NCI-H128 (cell line): ENCODE measurements around the gene MYO1B.

Source experiments
- DNase-seq: peaks from one replicate; lab custom pipeline; 2025; ENCODE audit not compliant: unreplicated experiment; lab: John Stamatoyannopoulos, UW

Gene MYO1B

DNA sequence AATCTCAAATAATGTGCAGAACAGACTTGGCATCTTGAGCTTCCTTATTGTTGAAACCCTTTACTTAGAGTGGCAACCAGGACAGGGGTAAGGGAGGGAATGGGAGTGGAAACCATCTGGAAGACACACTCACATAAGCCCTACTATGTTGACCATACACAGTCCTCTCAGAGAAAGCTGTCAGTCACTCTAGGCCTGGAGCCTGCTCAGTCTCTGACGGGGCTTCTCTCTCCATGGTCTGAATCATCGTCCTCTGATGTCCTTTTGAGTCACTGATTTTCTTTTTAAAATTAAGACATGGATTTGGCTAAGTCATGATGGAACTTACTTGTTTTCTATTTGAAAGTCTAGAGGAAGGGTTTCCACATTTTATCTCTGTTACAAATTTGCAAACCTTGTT is 74.0 kb downstream of the MYO1B start:
- no peak for DNase-seq

GRCh38 chr2:191320881-191321280 is 75.7 kb downstream of the MYO1B start:
- no peak for DNase-seq

- DNase-seq = no peak
Observed at GRCh38 chr2:191321861-191322662, 76.9 kb downstream of the MYO1B start.

- DNase-seq = no peak
Observed at GRCh38 chr2:191322828-191323506, 77.8 kb downstream of the MYO1B start.

DNA sequence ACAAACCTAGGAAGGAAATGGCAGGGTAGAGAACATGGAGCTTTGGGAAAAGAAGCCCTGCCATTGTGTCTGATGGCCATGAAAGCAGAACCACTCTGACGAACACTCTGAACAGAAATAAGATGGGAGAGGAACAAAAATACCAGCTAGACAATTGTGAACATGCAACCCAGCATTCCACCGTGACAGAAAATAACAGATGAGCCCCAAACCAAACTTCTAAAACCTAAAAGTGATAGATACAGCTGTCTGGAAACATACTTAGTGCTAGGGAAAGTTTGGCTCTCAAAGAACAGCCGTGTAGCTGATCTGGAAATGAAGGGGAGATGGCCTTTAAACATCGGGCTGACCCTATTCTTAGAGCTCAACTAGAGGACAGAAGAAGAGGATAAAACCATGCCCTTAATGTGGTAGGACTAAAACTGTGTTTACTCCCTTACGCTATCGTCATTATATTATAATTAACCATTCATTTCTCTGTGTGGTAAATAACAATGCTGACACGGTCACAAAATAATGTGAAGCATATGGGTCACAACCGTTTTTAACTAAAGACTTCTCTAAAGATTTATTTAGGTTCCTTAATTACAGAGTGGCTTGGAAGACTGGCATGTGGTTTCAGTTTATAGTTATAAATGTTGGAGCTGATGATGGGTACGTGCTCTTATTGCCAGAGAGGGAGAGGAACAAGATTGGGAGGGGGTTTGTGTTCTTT is 80.6 kb downstream of the MYO1B start:
- no peak for DNase-seq

DNA sequence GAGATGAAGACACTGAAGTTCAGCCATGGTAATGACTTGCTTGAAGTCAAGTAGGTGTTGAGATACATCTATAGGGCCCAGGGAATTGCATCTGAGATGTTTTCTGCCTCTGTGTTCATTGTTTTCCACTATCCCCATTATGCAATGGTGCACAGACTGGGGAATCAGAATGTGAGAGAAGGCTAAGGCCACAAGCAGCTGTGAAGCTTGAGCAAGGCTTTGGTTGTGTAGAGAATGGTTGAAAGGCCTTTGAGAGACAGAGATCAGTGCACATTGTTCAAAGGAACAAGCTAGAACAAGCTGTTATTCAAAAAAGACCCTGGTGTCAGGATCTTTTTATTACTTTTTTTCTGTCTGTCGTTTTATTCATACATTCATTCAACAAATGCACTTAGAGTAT is 82.3 kb downstream of the MYO1B start:
- no peak for DNase-seq

DNA sequence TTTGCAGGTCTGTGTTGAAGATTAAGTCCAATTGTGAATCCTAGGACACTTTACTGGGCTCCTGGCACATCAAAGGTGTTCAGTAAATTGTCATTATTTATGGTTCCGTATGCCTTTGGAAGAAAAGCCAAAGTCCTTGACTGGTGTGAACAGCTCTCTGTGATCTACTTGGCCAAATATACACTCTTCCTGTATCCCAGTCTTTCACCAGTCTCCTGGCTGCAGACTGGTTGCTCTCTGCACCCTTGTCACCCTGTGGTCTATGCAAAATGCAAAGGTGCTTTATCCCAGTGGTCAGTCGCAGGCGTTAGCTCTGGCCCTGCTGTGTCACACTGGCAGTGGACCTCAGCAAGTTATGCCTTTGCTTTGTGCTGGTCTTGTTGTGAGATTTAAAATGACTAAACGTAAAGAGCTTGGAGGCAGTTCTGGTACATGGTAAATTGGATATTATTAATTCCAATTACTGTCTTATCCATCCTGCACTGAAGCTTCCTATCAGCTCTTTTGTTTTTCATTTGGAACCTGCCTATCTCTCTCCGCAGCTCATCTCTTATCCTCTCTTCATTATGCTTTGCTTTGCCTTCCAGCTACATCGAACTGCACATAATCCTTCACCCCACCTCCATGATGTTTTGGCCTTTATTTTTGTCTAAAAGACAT is 83.1 kb downstream of the MYO1B start:
- no peak for DNase-seq

- no peak for DNase-seq
Observed at GRCh38 chr2:191329841-191330240, 84.6 kb downstream of the MYO1B start.

- DNase-seq = no peak
Observed at GRCh38 chr2:191333911-191334357, 88.7 kb downstream of the MYO1B start.

GRCh38 chr2:191335875-191336464 is 90.8 kb downstream of the MYO1B start:
- DNase-seq = no peak

DNA sequence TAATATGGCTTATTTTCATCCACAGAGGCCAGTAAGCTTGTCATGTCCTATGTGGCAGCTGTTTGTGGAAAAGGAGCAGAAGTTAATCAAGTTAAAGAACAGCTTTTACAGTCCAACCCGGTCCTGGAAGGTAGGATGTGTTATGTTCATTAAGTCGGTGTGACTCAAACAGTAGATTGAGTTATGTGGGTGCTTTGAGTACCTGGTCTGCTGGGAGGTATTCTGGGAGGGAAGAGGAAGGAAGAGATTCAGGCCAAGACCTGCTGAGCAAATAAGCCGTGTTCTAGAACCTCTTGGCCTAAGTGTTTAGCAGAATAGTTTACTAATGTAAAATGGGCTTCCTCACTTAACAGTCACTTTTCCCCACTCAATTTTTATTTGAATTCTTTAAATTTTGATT is 96.2 kb downstream of the MYO1B start:
- no peak for DNase-seq

DNA sequence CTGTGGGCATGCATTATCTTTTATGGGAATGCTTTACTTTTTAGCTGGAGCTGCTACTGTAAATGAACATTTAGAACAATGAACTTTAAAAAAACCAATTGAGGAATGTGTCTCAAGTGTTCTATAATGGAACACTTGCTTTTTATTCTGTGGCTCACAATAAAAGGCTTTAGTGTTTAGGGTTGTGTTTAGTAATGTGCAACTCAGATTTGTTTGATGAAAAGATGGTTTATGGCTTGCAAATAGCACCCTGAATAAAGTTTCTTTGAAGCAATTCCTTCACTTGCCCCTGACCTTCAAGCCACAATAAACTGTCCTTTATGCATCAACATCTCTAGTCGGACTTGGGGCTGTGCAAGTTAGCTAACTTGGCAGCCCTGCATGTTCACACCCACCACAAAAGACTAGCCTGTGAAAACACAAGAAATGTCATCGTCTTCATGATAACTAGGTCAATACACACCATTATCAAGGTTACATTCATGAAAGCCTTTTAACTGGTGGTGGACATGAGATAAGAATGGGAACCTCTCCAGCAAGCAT is 98.7 kb downstream of the MYO1B start:
- no peak for DNase-seq

DNA sequence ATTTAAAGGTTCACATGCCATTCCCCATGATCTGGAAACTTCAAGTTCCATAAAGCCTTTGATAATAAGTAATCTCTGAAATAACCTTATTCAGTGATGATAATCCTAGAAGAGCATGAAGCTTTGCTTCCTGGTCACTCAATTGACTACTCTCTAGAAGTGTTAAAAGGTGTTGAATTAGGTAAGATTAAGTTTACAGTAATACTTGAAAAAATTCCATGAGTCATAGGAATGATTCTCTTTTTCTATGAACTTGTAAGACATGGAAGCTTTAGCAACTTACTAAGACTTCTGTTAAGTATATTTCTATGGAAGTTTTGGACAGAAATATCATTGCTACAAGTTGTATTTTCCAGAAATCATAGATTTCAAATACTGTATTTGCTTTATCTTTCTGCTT is 100.6 kb downstream of the MYO1B start:
- no peak for DNase-seq

DNA sequence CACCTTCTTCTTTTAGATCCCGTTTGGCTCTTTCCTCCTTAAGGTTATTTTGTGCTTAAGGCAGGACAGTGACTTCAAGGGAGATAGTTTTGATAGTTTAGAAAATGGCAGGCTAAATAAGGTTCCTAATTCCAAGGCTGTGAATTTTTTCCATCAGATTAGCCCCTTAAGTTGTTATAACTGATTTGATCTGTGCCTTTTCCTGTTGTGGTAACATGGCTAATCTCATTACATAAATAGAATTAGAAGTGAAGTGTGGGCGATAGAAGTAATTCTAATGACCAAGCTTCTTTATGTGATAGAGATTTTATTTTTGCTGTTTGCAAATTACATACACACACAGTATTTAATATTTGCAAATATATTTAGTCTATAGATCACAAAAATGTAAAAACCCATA is 102.0 kb downstream of the MYO1B start:
- no peak for DNase-seq

GRCh38 chr2:191347881-191348280 is 102.7 kb downstream of the MYO1B start:
- no peak for DNase-seq

GRCh38 chr2:191349990-191350389 is 104.8 kb downstream of the MYO1B start:
- no peak for DNase-seq

GRCh38 chr2:191350826-191351225 is 105.6 kb downstream of the MYO1B start:
- DNase-seq = no peak

DNA sequence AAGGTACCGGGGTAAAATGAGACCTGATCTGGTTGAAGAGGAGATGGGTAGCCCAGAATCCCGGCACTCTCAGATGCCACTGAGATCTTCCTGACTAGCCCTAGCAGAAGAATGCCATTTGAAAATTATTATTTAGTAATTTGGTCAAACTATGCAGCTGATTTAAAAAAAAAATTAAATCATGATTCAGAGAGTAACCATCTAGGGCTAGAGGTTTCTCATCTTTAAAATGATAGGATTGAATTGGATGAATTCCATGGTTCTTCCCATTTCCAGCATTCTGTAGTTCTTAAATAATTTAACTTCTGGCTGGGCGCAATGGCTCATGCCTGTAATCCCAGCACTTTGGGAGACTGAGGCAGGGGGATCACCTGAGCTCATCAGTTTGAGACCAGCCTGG is 106.1 kb downstream of the MYO1B start:
- DNase-seq = no peak

- no peak for DNase-seq
Observed at GRCh38 chr2:191351921-191352320, 106.7 kb downstream of the MYO1B start.

- DNase-seq = no peak
Observed at GRCh38 chr2:191352536-191352935, 107.3 kb downstream of the MYO1B start.
